Hepatocyte (in vitro differentiated cells): ENCODE measurements around the gene AKAP6.

Experiments
- EZH2 ChIP-seq: fragments of 200-600 bp; sonication (generic); IDR thresholded peaks from 2 replicates; pipeline ENCODE4 v1.6.1; 2016; ENCODE audit warnings: antibody characterized with exemption, mild to moderate bottlenecking, borderline replicate concordance
- TF ChIP-seq, protein P1 (sequence below): fragments of 200-600 bp; sonication (generic); IDR thresholded peaks from 2 replicates; pipeline ENCODE4 v1.5.1; 2016; ENCODE audit warnings: antibody characterized with exemption, mild to moderate bottlenecking; ENCODE audit not compliant: poor library complexity

DNA sequence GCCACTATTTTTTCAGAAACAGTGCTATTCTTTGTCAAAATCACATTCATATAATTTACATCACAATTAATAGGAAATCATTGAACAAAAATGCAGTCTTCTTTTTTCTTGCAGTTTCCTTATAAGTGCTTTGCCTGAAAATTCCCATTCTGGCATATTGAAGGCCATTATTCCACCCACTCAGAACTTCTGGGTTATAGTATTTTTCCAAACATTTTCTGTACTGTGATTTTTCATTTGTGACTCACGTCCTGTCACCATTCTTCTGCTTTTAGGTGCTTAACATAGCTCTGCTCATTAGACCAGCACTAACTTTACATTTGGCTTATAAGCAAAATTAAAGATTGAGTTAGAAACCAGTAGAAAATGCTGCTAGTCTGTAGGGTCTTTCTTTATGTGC, 368.6 kb downstream of the AKAP6 start:
- TF ChIP-seq, protein P1, sequence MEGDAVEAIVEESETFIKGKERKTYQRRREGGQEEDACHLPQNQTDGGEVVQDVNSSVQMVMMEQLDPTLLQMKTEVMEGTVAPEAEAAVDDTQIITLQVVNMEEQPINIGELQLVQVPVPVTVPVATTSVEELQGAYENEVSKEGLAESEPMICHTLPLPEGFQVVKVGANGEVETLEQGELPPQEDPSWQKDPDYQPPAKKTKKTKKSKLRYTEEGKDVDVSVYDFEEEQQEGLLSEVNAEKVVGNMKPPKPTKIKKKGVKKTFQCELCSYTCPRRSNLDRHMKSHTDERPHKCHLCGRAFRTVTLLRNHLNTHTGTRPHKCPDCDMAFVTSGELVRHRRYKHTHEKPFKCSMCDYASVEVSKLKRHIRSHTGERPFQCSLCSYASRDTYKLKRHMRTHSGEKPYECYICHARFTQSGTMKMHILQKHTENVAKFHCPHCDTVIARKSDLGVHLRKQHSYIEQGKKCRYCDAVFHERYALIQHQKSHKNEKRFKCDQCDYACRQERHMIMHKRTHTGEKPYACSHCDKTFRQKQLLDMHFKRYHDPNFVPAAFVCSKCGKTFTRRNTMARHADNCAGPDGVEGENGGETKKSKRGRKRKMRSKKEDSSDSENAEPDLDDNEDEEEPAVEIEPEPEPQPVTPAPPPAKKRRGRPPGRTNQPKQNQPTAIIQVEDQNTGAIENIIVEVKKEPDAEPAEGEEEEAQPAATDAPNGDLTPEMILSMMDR: no peak
- TF ChIP-seq EZH2: no peak
